H9 (cell line): ENCODE measurements around the gene TPGS1. TPM values are rescaled to one million over a fixed set of nuclear protein-coding genes. Genes with fewer than 3 reads are reported as not detected.

ENCODE experiments used
- DNase-seq: peaks from one replicate; pipeline ENCODE4 v3.0.0-alpha.2; 2017
- H2AFZ ChIP-seq: one replicate; pipeline ENCODE4 v1.6.1; 2013; ENCODE audit warnings: mild to moderate bottlenecking, low read length, control low read depth, moderate library complexity
- H2AK5ac ChIP-seq: 2 replicates; pipeline ENCODE4 v1.6.1; 2013; ENCODE audit warnings: low read length, control low read depth, mixed read lengths; ENCODE audit not compliant: insufficient read length
- H2BK120ac ChIP-seq: one replicate; pipeline ENCODE4 v1.6.1; 2013; ENCODE audit warnings: low read depth, mild to moderate bottlenecking, low read length, control low read depth, inconsistent platforms; ENCODE audit not compliant: poor library complexity, severe bottlenecking
- H2BK12ac ChIP-seq: 2 replicates; pipeline ENCODE4 v1.6.1; 2013; ENCODE audit warnings: low read length, control low read depth, mixed read lengths, low read depth; ENCODE audit not compliant: insufficient read length
- H2BK15ac ChIP-seq: 2 replicates; pipeline ENCODE4 v1.6.1; 2013; ENCODE audit warnings: low read depth, low read length, control low read depth
- H2BK20ac ChIP-seq: one replicate; pipeline ENCODE4 v1.6.1; 2013; ENCODE audit warnings: low read depth, mild to moderate bottlenecking, low read length, control low read depth, inconsistent platforms; ENCODE audit not compliant: poor library complexity, severe bottlenecking
- H2BK5ac ChIP-seq: 2 replicates; pipeline ENCODE4 v1.6.1; 2013; ENCODE audit warnings: low read length, control low read depth, mixed read lengths; ENCODE audit not compliant: insufficient read length
- H3K14ac ChIP-seq: 2 replicates; pipeline ENCODE4 v1.6.1; 2013; ENCODE audit warnings: low read length, control low read depth; ENCODE audit not compliant: insufficient read depth
- H3K18ac ChIP-seq: 2 replicates; pipeline ENCODE4 v1.6.1; 2013; ENCODE audit warnings: low read depth, mild to moderate bottlenecking, mixed read lengths, low read length, control low read depth; ENCODE audit not compliant: insufficient read length
- H3K23ac ChIP-seq: 2 replicates; pipeline ENCODE4 v1.6.1; 2013; ENCODE audit warnings: low read length, control low read depth, mixed read lengths, low read depth; ENCODE audit not compliant: insufficient read length
- H3K23me2 ChIP-seq: 2 replicates; pipeline ENCODE4 v1.6.1; 2013; ENCODE audit warnings: low read depth, mild to moderate bottlenecking, mixed read lengths, low read length, control low read depth; ENCODE audit not compliant: insufficient read length, poor library complexity, severe bottlenecking
- H3K27ac ChIP-seq: 2 replicates; pipeline ENCODE4 v1.5.1; 2013; ENCODE audit warnings: low read length, control low read depth, mixed read lengths, low read depth; ENCODE audit not compliant: insufficient read length
- H3K27me3 ChIP-seq: 2 replicates; pipeline ENCODE4 v1.6.1; 2013; ENCODE audit warnings: low read length, control low read depth, inconsistent platforms; ENCODE audit not compliant: insufficient read depth
- H3K4ac ChIP-seq: 2 replicates; pipeline ENCODE4 v1.6.1; 2013; ENCODE audit warnings: low read depth, mild to moderate bottlenecking, control low read depth, inconsistent platforms, low read length, moderate library complexity
- H3K4me1 ChIP-seq: 2 replicates; pipeline ENCODE4 v1.6.1; 2013; ENCODE audit warnings: low read length, control low read depth, inconsistent platforms; ENCODE audit not compliant: insufficient read depth
- H3K4me2 ChIP-seq: 2 replicates; pipeline ENCODE4 v1.6.1; 2013; ENCODE audit warnings: low read length, control low read depth, mixed read lengths; ENCODE audit not compliant: insufficient read length, insufficient read depth
- H3K56ac ChIP-seq: 2 replicates; pipeline ENCODE4 v1.6.1; 2013; ENCODE audit warnings: low read depth, mild to moderate bottlenecking, mixed read lengths, low read length, control low read depth; ENCODE audit not compliant: insufficient read length
- H3K79me1 ChIP-seq: 2 replicates; pipeline ENCODE4 v1.6.1; 2013; ENCODE audit warnings: low read depth, mild to moderate bottlenecking, moderate library complexity, low read length, control low read depth, inconsistent platforms; ENCODE audit not compliant: insufficient read depth, poor library complexity, severe bottlenecking
- H3K79me2 ChIP-seq: 2 replicates; pipeline ENCODE4 v1.6.1; 2013; ENCODE audit warnings: low read length, control low read depth, inconsistent platforms; ENCODE audit not compliant: insufficient read depth
- H3K9ac ChIP-seq: 2 replicates; pipeline ENCODE4 v1.6.1; 2013; ENCODE audit warnings: low read length, control low read depth, mixed read lengths; ENCODE audit not compliant: insufficient read length; ENCODE audit errors: extremely low read depth
- H3K9me3 ChIP-seq: one replicate; pipeline ENCODE4 v1.6.1; 2013; ENCODE audit warnings: low read depth, low read length, inconsistent platforms; ENCODE audit not compliant: control insufficient read depth
- H3T11ph ChIP-seq: one replicate; pipeline ENCODE4 v1.6.1; 2013; ENCODE audit warnings: mild to moderate bottlenecking, low read length, control low read depth, inconsistent platforms
- H4K20me1 ChIP-seq: one replicate; pipeline ENCODE4 v1.6.1; 2013; ENCODE audit not compliant: control insufficient read depth, insufficient read length, insufficient read depth
- H4K5ac ChIP-seq: 2 replicates; pipeline ENCODE4 v1.6.1; 2013; ENCODE audit warnings: low read depth, mild to moderate bottlenecking, mixed read lengths, low read length, control low read depth; ENCODE audit not compliant: insufficient read length
- H4K8ac ChIP-seq: replicated peaks from 2 replicates; pipeline ENCODE4 v1.6.1; 2013; ENCODE audit warnings: low read length, control low read depth, mixed read lengths, low read depth; ENCODE audit not compliant: insufficient read length
- H4K91ac ChIP-seq: 2 replicates; pipeline ENCODE4 v1.6.1; 2013; ENCODE audit warnings: low read depth, mild to moderate bottlenecking, moderate library complexity, mixed read lengths, low read length, control low read depth; ENCODE audit not compliant: insufficient read length
- H3K27ac Mint-ChIP-seq, 3 experiments: 2 replicates in 2 of 3; 3 replicates in 1 of 3; pipeline ENCODE4 v1.8.0; 2020 to 2021; ENCODE audit warnings: mixed read lengths in 3 of 3, mild to moderate bottlenecking in 1 of 3, moderate library complexity in 1 of 3
- H3K27me3 Mint-ChIP-seq: 2 replicates; pipeline ENCODE4 v1.8.0; 2021; ENCODE audit warnings: low read depth, mild to moderate bottlenecking, moderate library complexity, mixed read lengths
- H3K36me3 Mint-ChIP-seq, 3 experiments: 2 replicates in 2 of 3; 3 replicates in 1 of 3; pipeline ENCODE4 v1.8.0; 2020 to 2021; ENCODE audit warnings: low read depth in 3 of 3, mixed read lengths in 3 of 3; ENCODE audit not compliant: insufficient read depth in 1 of 3
- H3K4me1 Mint-ChIP-seq, 2 experiments: 2 replicates each; pipeline ENCODE4 v1.8.0; 2020; ENCODE audit warnings: mixed read lengths in 2 of 2
- H3K4me3 Mint-ChIP-seq, 2 experiments: 2 replicates in 1 of 2; 3 replicates in 1 of 2; pipeline ENCODE4 v1.8.0; 2020 to 2021; ENCODE audit warnings: mild to moderate bottlenecking in 2 of 2, mixed read lengths in 2 of 2, moderate library complexity in 1 of 2
- H3K9me3 Mint-ChIP-seq, 2 experiments: 2 replicates in 1 of 2; 3 replicates in 1 of 2; pipeline ENCODE4 v1.8.0; 2020; ENCODE audit warnings: mild to moderate bottlenecking in 2 of 2, mixed read lengths in 2 of 2, moderate library complexity in 1 of 2
- CTCF ChIP-seq: fragments of 200-600 bp; sonication (generic); conservative IDR thresholded peaks from 3 replicates; pipeline ENCODE4 v1.8.0; 2021; ENCODE audit warnings: antibody characterized with exemption, mild to moderate bottlenecking
- WGBS: extraction: QIAGEN DNeasy Blood & Tissue Kit; methylation state at CpG from one replicate; pipeline ENCODE4 v1.1.7; 2013; ENCODE audit warnings: missing lambda C conversion rate, low lambda C conversion rate, mixed read lengths; ENCODE audit not compliant: insufficient read length; ENCODE audit errors: extremely low coverage; 5-methylcytosine and 5-hydroxymethylcytosine counted together
- total RNA-seq: library from RNA; stranded (reverse); gene quantifications from 2 replicates; pipeline ENCODE4 v1.2.1, GENCODE V29; 2021

Gene TPGS1
- total RNA-seq, 1 experiment from 2014 or later, result 7.4 TPM

- no peaks in the 10 kb centered on the region for H4K20me1 ChIP-seq
- no peak overlapping the region for H2AFZ ChIP-seq
- H2BK12ac ChIP-seq, result no peak overlapping the region
- H2BK5ac ChIP-seq, result no peak overlapping the region
- no peak overlapping the region for H3K4me2 ChIP-seq
- H3K14ac ChIP-seq, result no peak overlapping the region
- H3T11ph ChIP-seq, result no peak overlapping the region
- H2AK5ac ChIP-seq, result no peak overlapping the region
- H2BK15ac ChIP-seq, result no peak overlapping the region
- no peak overlapping the region for H2BK120ac ChIP-seq
- H4K8ac ChIP-seq, result no peak overlapping the region
- no peak overlapping the region for H4K5ac ChIP-seq
- no peak overlapping the region for H3K27ac ChIP-seq
- no peak overlapping the region for H3K27ac Mint-ChIP-seq
- no peak overlapping the region for H3K18ac ChIP-seq
- H3K36me3 Mint-ChIP-seq, result peaks cover 13 to 33% (median 33%) of the 10 kb centered on the region in 3 experiments
- no CpG with 5 or more reads among the region's 30 CpGs for WGBS
- H3K27me3 ChIP-seq, result no peaks in the 10 kb centered on the region
- H3K9me3 ChIP-seq, result no peaks in the 10 kb centered on the region
- peak; percentile 23 for DNase-seq
- H3K23ac ChIP-seq, result no peak overlapping the region
- H3K4me1 Mint-ChIP-seq, result peaks cover 0 to 2% of the 10 kb centered on the region in 2 experiments; a peak in 2 of 4 replicates
- H3K9me3 Mint-ChIP-seq, result no peaks in the 10 kb centered on the region
- no peak overlapping the region for H3K4me3 Mint-ChIP-seq
- no peak overlapping the region for H3K4ac ChIP-seq
- no peak overlapping the region for H2BK20ac ChIP-seq
- no peak overlapping the region for H3K9ac ChIP-seq
- H4K91ac ChIP-seq, result no peak overlapping the region
- no peaks in the 10 kb centered on the region for H3K79me1 ChIP-seq
- H3K56ac ChIP-seq, result no peak overlapping the region
- no peak for TF ChIP-seq CTCF
- H3K27me3 Mint-ChIP-seq, result peaks cover 5% of the 10 kb centered on the region; the same call in 1 of the 2 replicates
- H3K4me1 ChIP-seq, result no peaks in the 10 kb centered on the region
- H3K79me2 ChIP-seq, result peaks cover 2% of the 10 kb centered on the region; the same call in 1 of the 2 replicates
- H3K23me2 ChIP-seq, result no peaks in the 10 kb centered on the region
Measured at GRCh38 chr19:539429-540030, 32.2 kb downstream of the TPGS1 start.
